ENCODE results near the gene INTS1. TPM values are rescaled to one million over a fixed set of nuclear protein-coding genes. Genes with fewer than 3 reads are reported as not detected.

INTS1 gene
- total and polyA plus RNA-seq, 10 of the 15 experiments (the other 5 are each of a cell fraction or from before 2014, with no cell fraction given) = 0.52 to 89.0 (median 15.1) TPM

DNA sequence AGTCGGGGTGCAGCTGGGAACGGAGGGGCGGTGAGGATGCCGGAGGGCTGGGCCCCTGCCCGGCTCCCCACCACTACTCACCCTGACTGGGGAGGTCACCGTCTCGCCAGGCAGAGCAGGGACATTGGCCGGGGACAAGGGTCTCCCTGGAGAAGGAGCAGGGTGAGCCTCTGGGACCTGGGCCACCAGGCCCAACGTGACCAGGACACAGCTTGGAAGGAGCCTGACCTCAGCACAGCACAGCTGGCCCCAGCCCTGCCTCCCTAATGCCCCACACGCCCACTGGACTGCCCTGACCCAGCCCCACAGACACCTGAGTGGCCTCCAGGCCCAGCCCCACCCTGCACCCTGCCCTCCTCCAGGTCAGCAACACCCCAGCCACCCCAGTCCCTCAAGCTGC is 66.0 kb downstream of the INTS1 start:
- Histone ChIP-seq H3K9ac (ENCODE audit: control insufficient read depth, insufficient read depth, low read length) (no peak overlapping the region), H3K79me2 (ENCODE audit: control insufficient read depth, insufficient read depth, low read length) (no peaks in the 10 kb centered on the region), H3K27me3 (replicated peaks in 1 of 2; ENCODE audit: control insufficient read depth in 2 of 2, insufficient read depth in 2 of 2, low read length in 1 of 2) (no peaks in the 10 kb centered on the region; a peak in 1 of 4 replicates), H3K4me3 (no peak overlapping the region), H3K4me2 (ENCODE audit: control insufficient read depth, insufficient read depth) (no peak overlapping the region), H3K36me3 (ENCODE audit: control insufficient read depth in 2 of 2, insufficient read depth in 2 of 2, low read length in 1 of 2) (no peaks in the 10 kb centered on the region), H2AFZ (ENCODE audit: control insufficient read depth, low read depth, low read length) (no peak overlapping the region), H3K27ac (ENCODE audit: control insufficient read depth, insufficient read depth) (no peak overlapping the region), H3K4me1 (ENCODE audit: control insufficient read depth, insufficient read depth, low read length) (no peaks in the 10 kb centered on the region), H4K20me1 (ENCODE audit: control insufficient read depth, insufficient read depth) (no peaks in the 10 kb centered on the region), H3K9me3 (replicated peaks; ENCODE audit: control insufficient read depth, insufficient read depth, low read length) (no peaks in the 10 kb centered on the region)
- intact Hi-C loops (cut with micrococcal nuclease; ENCODE audit: unreplicated experiment) = no loop called here
- POLR2A ChIA-PET = no interaction called here
- no peak for DNase-seq (ENCODE audit: low read depth, low spot score)
- TF ChIP-seq ZNF384 (IDR thresholded peaks at IDR 0.05; ENCODE audit: borderline replicate concordance, low read depth, low read length) (no peak), EZH2 (IDR thresholded peaks at IDR 0.05; ENCODE audit: borderline replicate concordance, control insufficient read depth, low read depth, low read length) (no peak), KAT2A (conservative IDR thresholded peaks at IDR 0.05; ENCODE audit: control insufficient read depth, low read depth, low read length) (no peak), KLF5 (IDR thresholded peaks at IDR 0.05; ENCODE audit: partially characterized antibody) (no peak), NR2C1 (IDR thresholded peaks at IDR 0.05) (no peak), NFYB (IDR thresholded peaks at IDR 0.05; ENCODE audit: insufficient read depth, low read depth, low read length) (no peak), FOXK2 (IDR thresholded peaks at IDR 0.05) (no peak), CEBPB (IDR thresholded peaks at IDR 0.05; ENCODE audit: borderline replicate concordance in 1 of 2, low read depth in 2 of 2, low read length in 2 of 2) (no peak), ZNF274 (IDR thresholded peaks at IDR 0.05; ENCODE audit: insufficient read depth, insufficient read length) (no peak), BCL11A (IDR thresholded peaks at IDR 0.05; ENCODE audit: low read depth, low read length) (no peak), TAF1 (IDR thresholded peaks at IDR 0.05; ENCODE audit: borderline replicate concordance, low read depth, low read length) (no peak), RAD21 (IDR thresholded peaks at IDR 0.05; ENCODE audit: insufficient read depth, low read depth, low read length) (no peak)
- TF ChIP-seq, protein P1, sequence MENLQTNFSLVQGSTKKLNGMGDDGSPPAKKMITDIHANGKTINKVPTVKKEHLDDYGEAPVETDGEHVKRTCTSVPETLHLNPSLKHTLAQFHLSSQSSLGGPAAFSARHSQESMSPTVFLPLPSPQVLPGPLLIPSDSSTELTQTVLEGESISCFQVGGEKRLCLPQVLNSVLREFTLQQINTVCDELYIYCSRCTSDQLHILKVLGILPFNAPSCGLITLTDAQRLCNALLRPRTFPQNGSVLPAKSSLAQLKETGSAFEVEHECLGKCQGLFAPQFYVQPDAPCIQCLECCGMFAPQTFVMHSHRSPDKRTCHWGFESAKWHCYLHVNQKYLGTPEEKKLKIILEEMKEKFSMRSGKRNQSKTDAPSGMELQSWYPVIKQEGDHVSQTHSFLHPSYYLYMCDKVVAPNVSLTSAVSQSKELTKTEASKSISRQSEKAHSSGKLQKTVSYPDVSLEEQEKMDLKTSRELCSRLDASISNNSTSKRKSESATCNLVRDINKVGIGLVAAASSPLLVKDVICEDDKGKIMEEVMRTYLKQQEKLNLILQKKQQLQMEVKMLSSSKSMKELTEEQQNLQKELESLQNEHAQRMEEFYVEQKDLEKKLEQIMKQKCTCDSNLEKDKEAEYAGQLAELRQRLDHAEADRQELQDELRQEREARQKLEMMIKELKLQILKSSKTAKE (IDR thresholded peaks at IDR 0.05; ENCODE audit: low read depth, poor library complexity, severe bottlenecking) = no peak
- TF ChIP-seq, protein P2, sequence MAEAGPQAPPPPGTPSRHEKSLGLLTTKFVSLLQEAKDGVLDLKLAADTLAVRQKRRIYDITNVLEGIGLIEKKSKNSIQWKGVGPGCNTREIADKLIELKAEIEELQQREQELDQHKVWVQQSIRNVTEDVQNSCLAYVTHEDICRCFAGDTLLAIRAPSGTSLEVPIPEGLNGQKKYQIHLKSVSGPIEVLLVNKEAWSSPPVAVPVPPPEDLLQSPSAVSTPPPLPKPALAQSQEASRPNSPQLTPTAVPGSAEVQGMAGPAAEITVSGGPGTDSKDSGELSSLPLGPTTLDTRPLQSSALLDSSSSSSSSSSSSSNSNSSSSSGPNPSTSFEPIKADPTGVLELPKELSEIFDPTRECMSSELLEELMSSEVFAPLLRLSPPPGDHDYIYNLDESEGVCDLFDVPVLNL (IDR thresholded peaks at IDR 0.05; ENCODE audit: low read depth, low read length) = no peak
- TF ChIP-seq, protein P3, sequence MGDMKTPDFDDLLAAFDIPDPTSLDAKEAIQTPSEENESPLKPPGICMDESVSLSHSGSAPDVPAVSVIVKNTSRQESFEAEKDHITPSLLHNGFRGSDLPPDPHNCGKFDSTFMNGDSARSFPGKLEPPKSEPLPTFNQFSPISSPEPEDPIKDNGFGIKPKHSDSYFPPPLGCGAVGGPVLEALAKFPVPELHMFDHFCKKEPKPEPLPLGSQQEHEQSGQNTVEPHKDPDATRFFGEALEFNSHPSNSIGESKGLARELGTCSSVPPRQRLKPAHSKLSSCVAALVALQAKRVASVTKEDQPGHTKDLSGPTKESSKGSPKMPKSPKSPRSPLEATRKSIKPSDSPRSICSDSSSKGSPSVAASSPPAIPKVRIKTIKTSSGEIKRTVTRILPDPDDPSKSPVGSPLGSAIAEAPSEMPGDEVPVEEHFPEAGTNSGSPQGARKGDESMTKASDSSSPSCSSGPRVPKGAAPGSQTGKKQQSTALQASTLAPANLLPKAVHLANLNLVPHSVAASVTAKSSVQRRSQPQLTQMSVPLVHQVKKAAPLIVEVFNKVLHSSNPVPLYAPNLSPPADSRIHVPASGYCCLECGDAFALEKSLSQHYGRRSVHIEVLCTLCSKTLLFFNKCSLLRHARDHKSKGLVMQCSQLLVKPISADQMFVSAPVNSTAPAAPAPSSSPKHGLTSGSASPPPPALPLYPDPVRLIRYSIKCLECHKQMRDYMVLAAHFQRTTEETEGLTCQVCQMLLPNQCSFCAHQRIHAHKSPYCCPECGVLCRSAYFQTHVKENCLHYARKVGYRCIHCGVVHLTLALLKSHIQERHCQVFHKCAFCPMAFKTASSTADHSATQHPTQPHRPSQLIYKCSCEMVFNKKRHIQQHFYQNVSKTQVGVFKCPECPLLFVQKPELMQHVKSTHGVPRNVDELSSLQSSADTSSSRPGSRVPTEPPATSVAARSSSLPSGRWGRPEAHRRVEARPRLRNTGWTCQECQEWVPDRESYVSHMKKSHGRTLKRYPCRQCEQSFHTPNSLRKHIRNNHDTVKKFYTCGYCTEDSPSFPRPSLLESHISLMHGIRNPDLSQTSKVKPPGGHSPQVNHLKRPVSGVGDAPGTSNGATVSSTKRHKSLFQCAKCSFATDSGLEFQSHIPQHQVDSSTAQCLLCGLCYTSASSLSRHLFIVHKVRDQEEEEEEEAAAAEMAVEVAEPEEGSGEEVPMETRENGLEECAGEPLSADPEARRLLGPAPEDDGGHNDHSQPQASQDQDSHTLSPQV (IDR thresholded peaks at IDR 0.05) = no peak
- 38% methylated on average over 9 of the region's 10 CpGs for WGBS (ENCODE audit: insufficient coverage, insufficient replicate concordance, low lambda C conversion rate, missing lambda C conversion rate)
- ATAC-seq = no peak
- no peak for FAIRE-seq
- no TSS peak for BruUV-seq (replicated peaks)
- RAD21 ChIA-PET (ENCODE audit: unreplicated experiment) = interaction anchor here (1.1 kb wide), 1 partner anchor 36 kb away, joined by 4 read pairs; no protein-coding TSS in a partner anchor
- in situ Hi-C loops (cut with MboI) = no loop called here
- CTCF ChIA-PET = no interaction called here
- SMC1A ChIA-PET (ENCODE audit: uncharacterized antibody, unreplicated experiment) = no interaction called here

All from GM12878 (cell line).